NCI-H1092 treated with DMSO at 0.1 percent for 48 hours (cell line): ENCODE data around the gene CACNA1S.

Experiments
- DNase-seq: peaks from one replicate; lab custom pipeline; 2025; lab: John Stamatoyannopoulos, UW

Gene CACNA1S

GRCh38 chr1:201093962-201094361, 18.3 kb downstream of the CACNA1S start:
- DNase-seq: no peak

GRCh38 chr1:201093561-201093960, 18.7 kb downstream of the CACNA1S start:
- no peak for DNase-seq

GRCh38 chr1:201092738-201093137, 19.5 kb downstream of the CACNA1S start:
- DNase-seq: no peak

GRCh38 chr1:201091256-201091655, 21.0 kb downstream of the CACNA1S start:
- DNase-seq: no peak

GRCh38 chr1:201090541-201090940, 21.7 kb downstream of the CACNA1S start:
- no peak for DNase-seq

- no peak for DNase-seq
Observed at GRCh38 chr1:201089596-201089995, 22.6 kb downstream of the CACNA1S start.

GRCh38 chr1:201088901-201089525, 23.2 kb downstream of the CACNA1S start:
- no peak for DNase-seq

GRCh38 chr1:201088395-201088794, 23.8 kb downstream of the CACNA1S start:
- no peak for DNase-seq

GRCh38 chr1:201085902-201086735, 26.1 kb downstream of the CACNA1S start:
- peak; percentile 47 for DNase-seq

GRCh38 chr1:201084295-201084694, 27.9 kb downstream of the CACNA1S start:
- peak; percentile 70 for DNase-seq

GRCh38 chr1:201083741-201084140, 28.5 kb downstream of the CACNA1S start:
- DNase-seq: no peak

GRCh38 chr1:201080135-201080534, 32.1 kb downstream of the CACNA1S start:
- no peak for DNase-seq

- DNase-seq: no peak
Observed at GRCh38 chr1:201077736-201078135, 34.5 kb downstream of the CACNA1S start.

GRCh38 chr1:201077116-201077515, 35.1 kb downstream of the CACNA1S start:
- DNase-seq: no peak

GRCh38 chr1:201076092-201076491, 36.1 kb downstream of the CACNA1S start:
- no peak for DNase-seq

GRCh38 chr1:201074018-201074417, 38.2 kb downstream of the CACNA1S start:
- no peak for DNase-seq

- DNase-seq: no peak
Observed at GRCh38 chr1:201072922-201073321, 39.3 kb downstream of the CACNA1S start.

- DNase-seq: no peak
Observed at GRCh38 chr1:201072149-201072548, 40.1 kb downstream of the CACNA1S start.

- no peak for DNase-seq
Observed at GRCh38 chr1:201069636-201070035, 42.6 kb downstream of the CACNA1S start.

- DNase-seq: no peak
Observed at GRCh38 chr1:201068976-201069375, 43.2 kb downstream of the CACNA1S start.

GRCh38 chr1:201066986-201067385, 45.2 kb downstream of the CACNA1S start:
- DNase-seq: no peak

GRCh38 chr1:201065686-201066085, 46.5 kb downstream of the CACNA1S start:
- no peak for DNase-seq

GRCh38 chr1:201064806-201065205, 47.4 kb downstream of the CACNA1S start:
- no peak for DNase-seq

GRCh38 chr1:201063145-201063544, 49.1 kb downstream of the CACNA1S start:
- DNase-seq: no peak
